CD14-positive monocyte (primary cell): Measurements from ENCODE around the gene TMEM185B. TPM values are rescaled to one million over a fixed set of nuclear protein-coding genes. Genes with fewer than 3 reads are reported as not detected.
"Not testable (repeated sequence)": the region's sequence is repeated elsewhere in the genome, so short reads cannot be mapped to it uniquely, and the experiment has no call there.

Experiments used
- DNase-seq, 3 donors: peaks; one replicate each; pipeline ENCODE4 v3.0.0-alpha.2; 2011 to 2022
- H2AFZ ChIP-seq: 2 replicates; pipeline ENCODE4 v1.6.0; 2012; ENCODE audit warnings: mild to moderate bottlenecking, low read depth, low read length, inconsistent platforms; ENCODE audit not compliant: insufficient read depth, poor library complexity, severe bottlenecking
- H3K27ac ChIP-seq, 2 donors: 1 replicate in 1 of 2; 2 replicates in 1 of 2; pipeline ENCODE4 v1.5.1; 2012 to 2013; ENCODE audit warnings: low read length in 2 of 2, control low read depth in 1 of 2, inconsistent platforms in 1 of 2, low read depth in 1 of 2, mild to moderate bottlenecking in 1 of 2
- H3K27me3 ChIP-seq, 2 donors: one replicate each; pipeline versions ENCODE4 v1.6.0 to v1.6.1; 2011 to 2013; ENCODE audit warnings: low read length in 2 of 2; ENCODE audit not compliant: control insufficient read depth in 2 of 2, insufficient read depth in 2 of 2
- H3K36me3 ChIP-seq, 2 donors: replicated peaks in 1 of 2; 1 replicate in 1 of 2; 2 replicates in 1 of 2; pipeline versions ENCODE4 v1.5.1 to v1.6.1; 2012 to 2013; ENCODE audit warnings: low read length in 2 of 2, control low read depth in 1 of 2, inconsistent platforms in 1 of 2, mild to moderate bottlenecking in 1 of 2; ENCODE audit not compliant: insufficient read depth in 2 of 2, control insufficient read depth in 1 of 2
- H3K4me1 ChIP-seq, 2 donors: 1 replicate in 1 of 2; 2 replicates in 1 of 2; pipeline versions ENCODE4 v1.5.1 to v1.6.1; 2012 to 2013; ENCODE audit warnings: low read length in 2 of 2, control low read depth in 1 of 2, inconsistent platforms in 1 of 2, mild to moderate bottlenecking in 1 of 2, moderate library complexity in 1 of 2; ENCODE audit not compliant: insufficient read depth in 2 of 2, control insufficient read depth in 1 of 2
- H3K4me2 ChIP-seq: replicated peaks from 2 replicates; pipeline ENCODE3; 2012; ENCODE audit warnings: low read length, moderate library complexity, mild to moderate bottlenecking; ENCODE audit not compliant: poor library complexity, severe bottlenecking; ENCODE audit errors: extremely low read depth
- H3K4me3 ChIP-seq, 3 experiments: fragments of 200-600 bp in 1 of 3; sonication (generic) in 1 of 3; replicated peaks in 1 of 3; 1 replicate in 2 of 3; 2 replicates in 1 of 3; pipeline ENCODE4 v1.5.1; 2011 to 2013; ENCODE audit warnings: low read length in 3 of 3, mild to moderate bottlenecking in 3 of 3, control low read depth in 2 of 3, low read depth in 2 of 3, inconsistent platforms in 1 of 3, moderate library complexity in 1 of 3
- H3K79me2 ChIP-seq: 2 replicates; pipeline ENCODE4 v1.6.0; 2012; ENCODE audit warnings: mild to moderate bottlenecking, control low read depth, inconsistent platforms, low read length, moderate library complexity; ENCODE audit not compliant: insufficient read depth
- H3K9ac ChIP-seq: 2 replicates; pipeline ENCODE4 v1.6.0; 2017; ENCODE audit warnings: low read length, mild to moderate bottlenecking; ENCODE audit not compliant: insufficient read depth, poor library complexity, severe bottlenecking
- H3K9me3 ChIP-seq, 2 donors: replicated peaks in 1 of 2; 1 replicate in 1 of 2; 2 replicates in 1 of 2; pipeline versions ENCODE4 v1.5.1 to v1.6.1; 2012 to 2013; ENCODE audit warnings: low read length in 2 of 2, control low read depth in 1 of 2; ENCODE audit not compliant: control insufficient read depth in 1 of 2, insufficient read depth in 1 of 2
- H4K20me1 ChIP-seq: 2 replicates; pipeline ENCODE4 v1.6.0; 2012; ENCODE audit warnings: mild to moderate bottlenecking, low read length, control low read depth, moderate library complexity; ENCODE audit not compliant: insufficient read depth
- H3K27ac Mint-ChIP-seq, 7 donors: one replicate each; pipeline ENCODE4 v1.8.0; 2020; ENCODE audit warnings: mild to moderate bottlenecking in 7 of 7, mixed read lengths in 7 of 7, moderate library complexity in 6 of 7, inconsistent platforms in 2 of 7
- H3K27me3 Mint-ChIP-seq, 3 donors: one replicate each; pipeline ENCODE4 v1.8.0; 2021 to 2022; ENCODE audit warnings: low read depth in 3 of 3, mild to moderate bottlenecking in 3 of 3, mixed read lengths in 3 of 3, moderate library complexity in 3 of 3, inconsistent platforms in 1 of 3
- H3K36me3 Mint-ChIP-seq, 2 donors: one replicate each; pipeline ENCODE4 v1.8.0; 2020; ENCODE audit warnings: mixed read lengths in 2 of 2, inconsistent platforms in 1 of 2, mild to moderate bottlenecking in 1 of 2
- H3K4me1 Mint-ChIP-seq: one replicate; pipeline ENCODE4 v1.8.0; 2020; ENCODE audit warnings: mild to moderate bottlenecking, mixed read lengths
- H3K4me3 Mint-ChIP-seq, 2 donors: one replicate each; pipeline ENCODE4 v1.8.0; 2020; ENCODE audit warnings: mild to moderate bottlenecking in 2 of 2, mixed read lengths in 2 of 2, moderate library complexity in 1 of 2
- H3K9me3 Mint-ChIP-seq, 7 donors: one replicate each; pipeline ENCODE4 v1.8.0; 2020 to 2022; ENCODE audit warnings: mixed read lengths in 7 of 7, mild to moderate bottlenecking in 6 of 7, moderate library complexity in 6 of 7, inconsistent platforms in 2 of 7
- WGBS: methylation state at CpG from one replicate; pipeline ENCODE4 v1.1.5; 2013; ENCODE audit warnings: missing lambda C conversion rate; ENCODE audit not compliant: insufficient coverage; 5-methylcytosine and 5-hydroxymethylcytosine counted together
- intact Hi-C, 2 donors: fragments of 100-400 bp; cut with micrococcal nuclease; formaldehyde crosslinking; loops; one replicate each; pipeline versions ENCODE4 v1.15.0 to v1.15.1; 2023
- polyA plus RNA-seq, 3 donors: library from polyadenylated mRNA; depleted of rRNA in 1 of 3; unstranded in 2 of 3; stranded (reverse) in 1 of 3; fragments of 300-500 nt in 2 of 3; fragments of >200 nt in 1 of 3; fragmentation: Illumina TruSeq in 2 of 3; gene quantifications; 1 replicate in 2 of 3; 2 replicates in 1 of 3; pipeline ENCODE4 v1.2.3, GENCODE V29; 2012 to 2021
- TF ChIP-seq, protein P1 (sequence below): fragments of 200-600 bp; IDR thresholded peaks from one replicate; pipeline ENCODE4 v1.8.0; 2022; ENCODE audit warnings: antibody characterized with exemption, mild to moderate bottlenecking

Gene TMEM185B
- polyA plus RNA-seq, 3 donors: 9.7 to 20.4 (median 18.1) TPM

DNA sequence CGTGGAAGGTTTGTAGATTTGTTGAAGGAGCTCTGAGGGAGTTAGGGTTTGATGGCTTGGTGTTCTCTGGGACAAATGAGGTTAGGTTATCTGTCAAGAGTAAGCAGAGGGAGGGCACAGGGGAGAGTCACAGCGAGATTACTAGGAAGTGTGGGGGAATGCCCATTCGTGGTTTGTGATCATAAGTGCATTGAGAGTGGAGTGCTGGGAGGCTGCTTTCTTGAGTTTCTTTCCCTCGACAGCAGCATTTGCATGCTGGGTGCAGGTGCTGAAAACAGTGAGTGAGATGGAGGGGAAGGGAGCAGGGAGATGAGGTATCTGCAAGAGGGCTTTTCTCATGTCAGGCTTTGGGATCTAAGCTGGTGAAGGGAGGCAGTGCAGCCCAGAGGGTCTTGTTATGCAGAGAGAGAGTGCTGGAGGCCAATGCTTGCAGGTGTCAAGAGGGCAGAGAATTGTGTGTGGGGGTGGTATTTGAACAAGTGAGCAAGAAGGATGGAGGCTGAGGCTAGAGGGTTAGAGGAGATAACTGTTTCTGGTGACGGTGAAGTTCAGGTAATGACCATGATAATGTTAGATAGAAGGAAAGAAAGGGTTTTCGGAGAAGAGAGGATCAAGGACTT, 38.3 kb upstream of the TMEM185B start:
- no peaks in the 10 kb centered on the region for H3K36me3 ChIP-seq
- Mint-ChIP-seq H3K9me3 (peaks cover 5 to 12% (median 7%) of the 10 kb centered on the region in 7 donors), H3K27me3 (no peaks in the 10 kb centered on the region), H3K27ac (no peak overlapping the region), H3K4me1 (peaks cover 44% of the 10 kb centered on the region), H3K36me3 (peaks cover 20 to 27% of the 10 kb centered on the region in 2 donors), H3K4me3 (no peak overlapping the region)
- H3K9ac ChIP-seq: no peak overlapping the region
- TF ChIP-seq, protein P1, sequence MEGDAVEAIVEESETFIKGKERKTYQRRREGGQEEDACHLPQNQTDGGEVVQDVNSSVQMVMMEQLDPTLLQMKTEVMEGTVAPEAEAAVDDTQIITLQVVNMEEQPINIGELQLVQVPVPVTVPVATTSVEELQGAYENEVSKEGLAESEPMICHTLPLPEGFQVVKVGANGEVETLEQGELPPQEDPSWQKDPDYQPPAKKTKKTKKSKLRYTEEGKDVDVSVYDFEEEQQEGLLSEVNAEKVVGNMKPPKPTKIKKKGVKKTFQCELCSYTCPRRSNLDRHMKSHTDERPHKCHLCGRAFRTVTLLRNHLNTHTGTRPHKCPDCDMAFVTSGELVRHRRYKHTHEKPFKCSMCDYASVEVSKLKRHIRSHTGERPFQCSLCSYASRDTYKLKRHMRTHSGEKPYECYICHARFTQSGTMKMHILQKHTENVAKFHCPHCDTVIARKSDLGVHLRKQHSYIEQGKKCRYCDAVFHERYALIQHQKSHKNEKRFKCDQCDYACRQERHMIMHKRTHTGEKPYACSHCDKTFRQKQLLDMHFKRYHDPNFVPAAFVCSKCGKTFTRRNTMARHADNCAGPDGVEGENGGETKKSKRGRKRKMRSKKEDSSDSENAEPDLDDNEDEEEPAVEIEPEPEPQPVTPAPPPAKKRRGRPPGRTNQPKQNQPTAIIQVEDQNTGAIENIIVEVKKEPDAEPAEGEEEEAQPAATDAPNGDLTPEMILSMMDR: no peak
- H3K27ac ChIP-seq: peak overlapping the region in 1 of 2 donors; percentile 1
- intact Hi-C loops: no loop called here
- H2AFZ ChIP-seq: no peak overlapping the region
- H3K4me1 ChIP-seq: peaks cover 38 to 56% of the 10 kb centered on the region in 2 donors
- peaks cover 97% of the 10 kb centered on the region for H3K79me2 ChIP-seq
- peaks cover 0 to 9% of the 10 kb centered on the region in 2 donors for H3K9me3 ChIP-seq
- peaks cover 93% of the 10 kb centered on the region for H4K20me1 ChIP-seq
- no peak for DNase-seq
- no peaks in the 10 kb centered on the region for H3K27me3 ChIP-seq
- H3K4me3 ChIP-seq: no peak overlapping the region
- 73% methylated on average over 6 of the region's 6 CpGs for WGBS
- H3K4me2 ChIP-seq: no peak overlapping the region

DNA sequence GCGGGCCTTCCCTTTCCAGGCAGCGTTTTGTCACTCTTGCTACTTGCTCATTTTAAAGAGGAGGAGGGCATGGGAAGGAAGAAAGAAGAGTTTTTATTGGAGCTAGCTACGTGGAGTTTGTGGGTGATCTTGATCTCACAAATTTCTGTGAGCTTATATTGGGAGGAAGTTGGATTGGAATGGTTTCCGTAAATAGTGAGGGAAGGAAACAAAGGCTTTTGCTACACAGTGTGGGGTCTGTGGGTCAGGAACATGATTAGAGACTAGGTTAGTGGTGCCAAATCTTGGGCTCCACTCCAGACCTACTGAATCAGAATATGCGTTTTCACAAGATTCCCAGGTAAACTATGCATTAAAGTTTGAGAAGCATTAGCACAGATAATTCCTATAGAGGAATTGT, 37.5 kb upstream of the TMEM185B start:
- peaks cover 50% of the 10 kb centered on the region for H3K4me1 Mint-ChIP-seq
- WGBS: 42% methylated on average over 3 of the region's 5 CpGs
- H2AFZ ChIP-seq: no peak overlapping the region
- H3K27ac ChIP-seq: no peak overlapping the region
- peaks cover 0 to 9% of the 10 kb centered on the region in 2 donors for H3K9me3 ChIP-seq
- H3K4me1 ChIP-seq: peaks cover 46 to 64% of the 10 kb centered on the region in 2 donors
- H3K4me3 Mint-ChIP-seq: no peak overlapping the region
- H4K20me1 ChIP-seq: peaks cover 93% of the 10 kb centered on the region
- H3K27ac Mint-ChIP-seq: peak overlapping the region in 2 of 7 donors; percentile 16 to 48
- TF ChIP-seq, protein P1: no peak
- no peak overlapping the region for H3K4me3 ChIP-seq
- no peaks in the 10 kb centered on the region for H3K27me3 ChIP-seq
- H3K9me3 Mint-ChIP-seq: peaks cover 5 to 15% (median 9%) of the 10 kb centered on the region in 7 donors
- peaks cover 26 to 34% of the 10 kb centered on the region in 2 donors for H3K36me3 Mint-ChIP-seq
- H3K9ac ChIP-seq: no peak overlapping the region
- peaks cover 97% of the 10 kb centered on the region for H3K79me2 ChIP-seq
- DNase-seq: no peak
- H3K36me3 ChIP-seq: no peaks in the 10 kb centered on the region
- H3K27me3 Mint-ChIP-seq: no peaks in the 10 kb centered on the region
- no peak overlapping the region for H3K4me2 ChIP-seq
- intact Hi-C loops: no loop called here

- not testable (repeated sequence) for H2AFZ ChIP-seq, H3K36me3 ChIP-seq, H3K27ac Mint-ChIP-seq, DNase-seq, H3K27me3 Mint-ChIP-seq, H3K27me3 ChIP-seq, H3K4me3 Mint-ChIP-seq, H3K4me2 ChIP-seq, H3K9me3 ChIP-seq, H3K4me3 ChIP-seq, H3K27ac ChIP-seq, H3K9ac ChIP-seq
- H3K36me3 Mint-ChIP-seq: peaks cover 22 to 36% of the 10 kb centered on the region in 2 donors
- peaks cover 52 to 64% of the 10 kb centered on the region in 2 donors for H3K4me1 ChIP-seq
- peaks cover 5 to 15% (median 9%) of the 10 kb centered on the region in 7 donors for H3K9me3 Mint-ChIP-seq
- WGBS: no CpG with 5 or more reads among the region's 15 CpGs
- H3K79me2 ChIP-seq: peaks cover 97% of the 10 kb centered on the region
- peaks cover 51% of the 10 kb centered on the region for H3K4me1 Mint-ChIP-seq
- H4K20me1 ChIP-seq: peaks cover 93% of the 10 kb centered on the region
- intact Hi-C loops: loop anchor here in 1 of 2 donors (5.0 kb wide), 1 partner anchor 43 kb away; no protein-coding TSS in a partner anchor
Observed at GRCh38 chr2:120259939-120260338, 36.7 kb upstream of the TMEM185B start.
